Stomach (tissue), 9 donors: ENCODE results near the gene ZNF516. TPM values are rescaled to one million over a fixed set of nuclear protein-coding genes. Genes with fewer than 3 reads are reported as not detected.

Experiments used
- DNase-seq, 2 donors: peaks; one replicate each; pipeline versions ENCODE4 v3.0.0 to v3.0.0-alpha.2; 2013 to 2019
- H3K27ac ChIP-seq, 5 donors: fragments of 200-600 bp in 4 of 5; sonication (generic) in 4 of 5; one replicate each; pipeline ENCODE4 v1.5.1; 2013 to 2019; ENCODE audit warnings: mild to moderate bottlenecking in 1 of 5, moderate library complexity in 1 of 5
- H3K27me3 ChIP-seq, 3 donors: fragments of 200-600 bp; sonication (generic); one replicate each; pipeline ENCODE4 v1.5.1; 2017 to 2019; ENCODE audit warnings: mixed run types in 1 of 3
- H3K36me3 ChIP-seq, 4 donors: fragments of 200-600 bp; sonication (generic); 1 replicate in 3 of 4; 2 replicates in 1 of 4; pipeline ENCODE4 v1.5.1; 2016 to 2019
- H3K4me1 ChIP-seq, 4 donors: fragments of 200-600 bp; sonication (generic); one replicate each; pipeline ENCODE4 v1.5.1; 2016 to 2019
- H3K4me3 ChIP-seq, 4 donors: fragments of 200-600 bp; sonication (generic) in 3 of 4; one replicate each; pipeline ENCODE4 v1.5.1; 2016 to 2019; ENCODE audit warnings: mild to moderate bottlenecking in 1 of 4
- H3K9me3 ChIP-seq, 4 donors: fragments of 200-600 bp; sonication (generic); one replicate each; pipeline ENCODE4 v1.5.1; 2016 to 2019
- CTCF ChIP-seq, 7 experiments: fragments of 450-650 bp in 4 of 7; fragments of 200-600 bp in 3 of 7; sonication (generic) in 3 of 7; IDR thresholded peaks; one replicate each; pipeline ENCODE4 v1.5.1; 2016 to 2019; ENCODE audit warnings: antibody characterized with exemption in 7 of 7, control low read depth in 2 of 7, mild to moderate bottlenecking in 1 of 7
- EP300 ChIP-seq: sonication (generic); formaldehyde crosslinking; IDR thresholded peaks from one replicate; pipeline ENCODE4 v1.6.1; 2017; ENCODE audit warnings: antibody characterized with exemption
- POLR2A ChIP-seq, 4 donors: fragments of 450-650 bp; IDR thresholded peaks; one replicate each; pipeline ENCODE4 v1.6.1; 2016; ENCODE audit warnings: antibody characterized with exemption in 4 of 4, control low read depth in 2 of 4, mild to moderate bottlenecking in 1 of 4, moderate library complexity in 1 of 4
- POLR2AphosphoS5 ChIP-seq, 3 donors: sonication (generic); formaldehyde crosslinking; IDR thresholded peaks; one replicate each; pipeline ENCODE4 v1.6.1; 2016; ENCODE audit warnings: antibody characterized with exemption in 3 of 3
- WGBS, 5 donors: extraction: QIAGEN DNeasy Blood & Tissue Kit in 3 of 5; methylation state at CpG; one replicate each; pipeline versions ENCODE4 v1.1.5 to v1.1.7; 2013 to 2018; 5-methylcytosine and 5-hydroxymethylcytosine counted together
- intact Hi-C: fragments of 100-400 bp; cut with DNase I; formaldehyde crosslinking; loops from one replicate; pipeline ENCODE4 v1.15.1; 2023; ENCODE audit warnings: low total_unique reads
- polyA plus RNA-seq, 3 donors: library from polyadenylated mRNA; stranded (reverse); fragments of 200-250 nt; gene quantifications; one replicate each; pipeline ENCODE4 v1.2.3, GENCODE V29; 2013
- total RNA-seq, 5 donors: library from RNA; depleted of rRNA; stranded (reverse); fragments of >200 nt; gene quantifications; one replicate each; pipeline versions ENCODE4 v1.1.0 to v1.2.3, GENCODE V29; 2014 to 2016
- donor health status: healthy with polysubstance abuse.
- donor health status: Bipolar disorder and iron deficiency.
- donor health status: healthy.

Gene ZNF516
- total and polyA plus RNA-seq, 8 donors, result 2.3 to 25.9 (median 14.4) TPM

- 74 to 86% (median 80%) methylated on average over 4 of the region's 4 CpGs for WGBS, 5 donors
- H3K9me3 ChIP-seq, result peaks cover 0 to 38% (median 17%) of the 10 kb centered on the region in 4 donors
- no peaks in the 10 kb centered on the region for H3K4me1 ChIP-seq
- intact Hi-C loops, result no loop called here
- H3K27me3 ChIP-seq, result no peaks in the 10 kb centered on the region
- TF ChIP-seq CTCF (IDR thresholded peaks at IDR 0.05) (no peak), POLR2A (IDR thresholded peaks at IDR 0.05) (no peak), EP300 (no peak), POLR2AphosphoS5 (IDR thresholded peaks at IDR 0.05) (no peak)
- H3K4me3 ChIP-seq, result no peak overlapping the region
- DNase-seq, result peak in 1 of 2 donors; percentile 64
- no peaks in the 10 kb centered on the region for H3K36me3 ChIP-seq
- H3K27ac ChIP-seq, result no peak overlapping the region
Measured at GRCh38 chr18:76328140-76328539, 166.9 kb downstream of the ZNF516 start.

- no peak overlapping the region for H3K27ac ChIP-seq
- peak in 1 of 2 donors; percentile 29 for DNase-seq
- no peaks in the 10 kb centered on the region for H3K4me1 ChIP-seq
- peaks cover 0 to 7% (median under 1%) of the 10 kb centered on the region in 4 donors for H3K9me3 ChIP-seq
- intact Hi-C loops, result no loop called here
- 51 to 76% (median 55%) methylated on average over 7 of the region's 7 CpGs for WGBS, 5 donors
- no peak for TF ChIP-seq EP300
- TF ChIP-seq CTCF (IDR thresholded peaks at IDR 0.05), result no peak
- TF ChIP-seq POLR2A (IDR thresholded peaks at IDR 0.05), result no peak
- TF ChIP-seq POLR2AphosphoS5 (IDR thresholded peaks at IDR 0.05), result no peak
- no peaks in the 10 kb centered on the region for H3K27me3 ChIP-seq
- no peaks in the 10 kb centered on the region for H3K36me3 ChIP-seq
- no peak overlapping the region for H3K4me3 ChIP-seq
Measured at GRCh38 chr18:76323891-76324290, 171.2 kb downstream of the ZNF516 start.

GRCh38 chr18:76322686-76323085, 172.4 kb downstream of the ZNF516 start:
- no peak for DNase-seq
- Histone ChIP-seq H3K36me3 (no peaks in the 10 kb centered on the region), H3K4me1 (no peaks in the 10 kb centered on the region), H3K27me3 (no peaks in the 10 kb centered on the region), H3K4me3 (no peak overlapping the region), H3K9me3 (no peaks in the 10 kb centered on the region), H3K27ac (no peak overlapping the region)
- TF ChIP-seq POLR2A (IDR thresholded peaks at IDR 0.05) (no peak), CTCF (IDR thresholded peaks at IDR 0.05) (no peak), EP300 (no peak), POLR2AphosphoS5 (IDR thresholded peaks at IDR 0.05) (no peak)
- intact Hi-C loops, result no loop called here
- WGBS, 5 donors, result 85 to 90% (median 89%) methylated on average over 7 of the region's 7 CpGs

- 89 to 95% (median 93%) methylated on average over 5 of the region's 5 CpGs for WGBS, 5 donors
- Histone ChIP-seq H3K27ac (no peak overlapping the region), H3K27me3 (no peaks in the 10 kb centered on the region), H3K4me1 (peaks cover 0 to under 1% (median 0%) of the 10 kb centered on the region in 4 donors), H3K9me3 (no peaks in the 10 kb centered on the region), H3K36me3 (no peaks in the 10 kb centered on the region), H3K4me3 (no peak overlapping the region)
- intact Hi-C loops, result no loop called here
- no peak for DNase-seq
- no peak for TF ChIP-seq POLR2A (IDR thresholded peaks at IDR 0.05)
- no peak for TF ChIP-seq EP300
- no peak for TF ChIP-seq CTCF (IDR thresholded peaks at IDR 0.05)
- TF ChIP-seq POLR2AphosphoS5 (IDR thresholded peaks at IDR 0.05), result no peak
Measured at GRCh38 chr18:76319366-76319765, 175.7 kb downstream of the ZNF516 start.
